Upper lobe of left lung (tissue), 4 donors: Measurements from ENCODE around the gene ZFHX3.

Experiments used
- EP300 ChIP-seq, 4 donors: sonication (generic); formaldehyde crosslinking; IDR thresholded peaks; one replicate each; pipeline ENCODE4 v1.5.1; 2017; ENCODE audit warnings: antibody characterized with exemption in 4 of 4, control low read depth in 2 of 4
- POLR2AphosphoS5 ChIP-seq, 2 donors: sonication (generic); formaldehyde crosslinking; IDR thresholded peaks; one replicate each; pipeline ENCODE4 v1.5.1; 2017; ENCODE audit warnings: antibody characterized with exemption in 2 of 2
- TF ChIP-seq, protein P1 (sequence below), 6 experiments: fragments of 450-650 bp in 4 of 6; fragments of 200-600 bp in 2 of 6; sonication (generic) in 2 of 6; IDR thresholded peaks; one replicate each; pipeline ENCODE4 v1.5.1; 2016 to 2019; ENCODE audit warnings: antibody characterized with exemption in 6 of 6

DNA sequence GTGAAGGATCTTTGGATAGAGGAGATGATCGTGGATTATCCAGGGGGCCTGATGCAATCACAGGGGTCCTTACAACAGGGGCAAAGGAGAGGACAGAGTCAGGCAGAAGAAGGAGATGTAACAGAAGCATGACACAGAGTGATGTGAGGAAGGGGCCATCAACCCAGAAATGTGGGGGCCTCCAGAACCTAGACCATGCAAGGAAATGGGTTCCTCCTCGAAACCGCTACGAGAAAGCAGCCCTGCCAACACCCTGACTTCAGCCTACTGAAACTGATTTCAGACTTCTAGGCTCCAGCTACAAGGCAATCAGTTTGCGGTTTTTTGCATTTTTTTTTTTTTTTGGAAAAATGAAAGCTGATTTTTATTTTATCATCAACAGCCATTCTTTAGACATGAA, 34.0 kb downstream of the ZFHX3 start:
- TF ChIP-seq POLR2AphosphoS5 (IDR thresholded peaks at IDR 0.05) (no peak), EP300 (IDR thresholded peaks at IDR 0.05) (no peak)
- TF ChIP-seq, protein P1, sequence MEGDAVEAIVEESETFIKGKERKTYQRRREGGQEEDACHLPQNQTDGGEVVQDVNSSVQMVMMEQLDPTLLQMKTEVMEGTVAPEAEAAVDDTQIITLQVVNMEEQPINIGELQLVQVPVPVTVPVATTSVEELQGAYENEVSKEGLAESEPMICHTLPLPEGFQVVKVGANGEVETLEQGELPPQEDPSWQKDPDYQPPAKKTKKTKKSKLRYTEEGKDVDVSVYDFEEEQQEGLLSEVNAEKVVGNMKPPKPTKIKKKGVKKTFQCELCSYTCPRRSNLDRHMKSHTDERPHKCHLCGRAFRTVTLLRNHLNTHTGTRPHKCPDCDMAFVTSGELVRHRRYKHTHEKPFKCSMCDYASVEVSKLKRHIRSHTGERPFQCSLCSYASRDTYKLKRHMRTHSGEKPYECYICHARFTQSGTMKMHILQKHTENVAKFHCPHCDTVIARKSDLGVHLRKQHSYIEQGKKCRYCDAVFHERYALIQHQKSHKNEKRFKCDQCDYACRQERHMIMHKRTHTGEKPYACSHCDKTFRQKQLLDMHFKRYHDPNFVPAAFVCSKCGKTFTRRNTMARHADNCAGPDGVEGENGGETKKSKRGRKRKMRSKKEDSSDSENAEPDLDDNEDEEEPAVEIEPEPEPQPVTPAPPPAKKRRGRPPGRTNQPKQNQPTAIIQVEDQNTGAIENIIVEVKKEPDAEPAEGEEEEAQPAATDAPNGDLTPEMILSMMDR (IDR thresholded peaks at IDR 0.05) = no peak
